NCI-H748 treated with DMSO at 0.1 percent for 48 hours (cell line): ENCODE data around the gene ADIPOR2.
A peak's percentile ranks its signal among the peaks of the same experiment; 100 is the strongest.

ENCODE experiments used
- DNase-seq: peaks from one replicate; lab custom pipeline; 2025; lab: John Stamatoyannopoulos, UW

ADIPOR2 gene

DNA sequence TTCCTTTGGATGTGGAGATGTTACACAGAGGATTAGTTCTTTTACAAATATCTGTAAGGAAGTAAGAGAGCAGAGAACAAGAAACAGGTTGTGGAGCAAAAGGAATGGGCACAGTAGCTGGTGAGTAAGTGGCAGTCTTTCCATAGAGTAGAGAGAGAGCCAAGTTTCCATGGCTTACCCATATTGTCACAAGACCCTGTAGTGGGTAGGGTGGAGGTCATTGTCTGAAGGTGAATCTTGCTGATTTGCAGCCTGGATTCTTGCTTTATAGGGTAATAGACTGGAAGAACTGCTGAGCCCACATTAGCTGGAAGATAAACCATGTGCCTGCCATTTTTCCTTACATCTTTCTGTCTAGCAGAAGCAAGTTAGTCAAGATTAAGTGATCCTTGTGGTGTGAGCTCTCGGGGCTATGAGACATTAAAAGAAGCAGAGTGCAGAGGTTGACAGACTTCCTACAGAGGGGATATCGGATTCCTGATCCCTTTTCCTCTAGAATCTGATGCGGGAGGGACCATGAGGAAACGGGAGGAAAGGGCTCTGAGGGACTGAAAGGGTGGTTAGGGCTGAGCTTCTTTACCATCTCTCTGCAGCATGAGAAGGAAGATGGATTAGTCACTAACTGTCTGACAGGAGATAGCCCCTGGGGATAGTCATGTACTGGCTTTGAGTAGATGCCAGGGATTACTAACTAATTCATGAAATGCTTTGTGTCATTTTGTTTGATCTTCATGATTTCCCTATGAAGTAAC, 85.5 kb downstream of the ADIPOR2 start:
- DNase-seq = no peak

DNA sequence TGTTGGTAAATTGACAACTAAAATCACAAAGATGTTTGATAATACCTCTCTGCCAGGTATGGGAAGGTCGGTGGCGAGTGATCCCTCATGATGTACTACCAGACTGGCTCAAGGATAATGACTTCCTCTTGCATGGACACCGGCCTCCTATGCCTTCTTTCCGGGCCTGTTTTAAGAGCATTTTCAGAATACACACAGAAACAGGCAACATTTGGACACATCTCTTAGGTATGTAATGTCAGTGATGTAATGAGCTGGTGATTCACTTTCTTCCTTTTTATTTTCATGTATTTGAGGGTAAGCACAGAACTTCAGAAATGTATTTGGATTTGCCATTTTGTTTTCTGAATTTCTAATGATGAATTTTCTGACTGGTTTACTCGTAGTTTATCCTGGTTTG, 86.9 kb downstream of the ADIPOR2 start:
- no peak for DNase-seq

DNA sequence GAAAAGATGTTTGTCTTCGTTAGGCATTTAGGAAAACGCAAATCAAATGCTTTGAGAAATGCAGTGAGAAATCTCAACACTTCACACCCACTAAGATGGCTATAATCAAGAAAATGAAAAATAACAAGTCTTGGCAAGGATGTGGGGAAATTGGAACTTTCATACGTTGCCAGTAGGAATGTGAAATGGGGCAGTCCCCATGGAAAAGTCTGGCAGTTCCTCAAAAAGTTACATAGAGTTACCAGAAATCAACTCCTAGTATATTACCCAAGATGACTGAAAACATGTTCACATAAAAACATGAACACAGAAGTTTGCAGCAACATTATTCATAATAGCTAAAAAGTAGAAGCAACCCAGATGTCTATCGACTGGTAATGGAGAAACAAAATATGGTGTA, 88.0 kb downstream of the ADIPOR2 start:
- DNase-seq = no peak

DNA sequence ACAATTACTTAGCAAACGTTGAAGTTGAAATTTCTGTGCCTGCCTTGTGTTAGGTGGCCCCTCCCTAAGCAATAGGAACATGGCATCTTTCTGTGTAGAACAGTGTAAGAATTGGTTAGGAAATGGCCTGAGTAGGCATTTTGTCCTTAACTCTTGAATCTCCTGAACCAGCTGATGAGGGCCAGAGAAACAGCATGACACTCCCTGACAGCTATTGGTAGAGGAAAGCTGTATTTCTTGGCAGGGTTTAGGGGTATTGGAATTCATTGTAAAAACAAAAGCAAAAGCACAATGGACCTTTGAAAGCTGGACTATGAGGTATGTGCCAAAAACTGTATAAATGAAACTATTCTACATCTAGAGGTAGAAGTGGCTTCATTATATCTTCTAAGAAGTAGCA, 88.9 kb downstream of the ADIPOR2 start:
- DNase-seq = no peak

DNA sequence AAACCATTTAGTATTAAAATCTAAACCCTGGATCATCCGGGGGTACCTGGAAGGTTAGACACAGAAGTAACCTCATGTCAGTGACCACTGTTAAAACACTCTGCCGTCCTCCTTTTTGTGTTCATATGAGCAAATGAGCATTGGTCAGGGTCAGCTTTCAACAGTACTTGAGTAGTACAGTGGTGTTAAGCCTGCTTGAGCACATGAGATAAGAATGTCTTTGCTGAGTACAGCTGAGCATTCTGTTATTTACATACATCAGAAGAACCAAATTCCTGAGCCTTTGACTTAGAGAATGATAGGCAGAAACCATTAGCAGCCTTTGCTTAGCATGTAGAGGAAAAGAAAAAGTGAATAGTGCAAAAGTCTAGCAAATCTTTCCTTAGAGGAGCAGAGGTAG, 90.9 kb downstream of the ADIPOR2 start:
- no peak for DNase-seq

DNA sequence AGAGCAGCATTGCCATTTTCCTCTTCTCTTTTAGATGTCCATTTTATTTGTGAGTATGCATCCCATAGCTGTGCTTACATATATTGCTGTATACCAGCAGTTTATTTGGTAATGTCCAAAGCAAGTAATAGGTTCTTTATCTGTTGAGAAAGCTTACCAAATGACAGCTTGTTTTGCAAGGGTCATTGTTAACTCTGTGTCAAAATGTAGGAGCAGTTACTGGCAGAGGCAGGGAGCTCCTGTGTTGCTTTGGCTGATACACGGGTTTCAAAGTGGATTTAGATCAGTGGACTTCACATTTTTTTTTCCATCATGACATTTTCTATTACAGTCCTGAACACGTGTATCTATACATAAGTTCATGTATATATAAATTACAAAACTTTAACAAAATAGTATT, 91.3 kb downstream of the ADIPOR2 start:
- no peak for DNase-seq

DNA sequence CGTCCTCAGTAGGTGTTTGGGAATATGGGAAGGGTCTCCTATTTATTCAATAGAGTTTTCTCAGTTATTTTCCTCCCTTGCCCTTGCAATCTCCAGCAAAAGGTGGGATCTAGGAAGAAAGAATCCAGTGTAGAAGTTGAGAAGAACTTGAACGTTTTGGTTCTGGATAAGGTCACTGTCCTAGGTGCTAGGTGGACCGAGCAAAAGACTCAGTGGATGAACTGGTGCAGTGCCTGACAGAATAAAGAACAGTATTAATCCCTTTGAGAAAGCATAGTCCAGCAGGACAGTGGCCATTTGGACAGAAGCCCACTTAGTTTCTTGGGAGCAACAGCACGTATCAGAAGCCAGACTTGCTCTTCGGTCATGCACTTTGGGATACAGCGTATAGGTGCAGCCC, 96.8 kb downstream of the ADIPOR2 start:
- no peak for DNase-seq

DNA sequence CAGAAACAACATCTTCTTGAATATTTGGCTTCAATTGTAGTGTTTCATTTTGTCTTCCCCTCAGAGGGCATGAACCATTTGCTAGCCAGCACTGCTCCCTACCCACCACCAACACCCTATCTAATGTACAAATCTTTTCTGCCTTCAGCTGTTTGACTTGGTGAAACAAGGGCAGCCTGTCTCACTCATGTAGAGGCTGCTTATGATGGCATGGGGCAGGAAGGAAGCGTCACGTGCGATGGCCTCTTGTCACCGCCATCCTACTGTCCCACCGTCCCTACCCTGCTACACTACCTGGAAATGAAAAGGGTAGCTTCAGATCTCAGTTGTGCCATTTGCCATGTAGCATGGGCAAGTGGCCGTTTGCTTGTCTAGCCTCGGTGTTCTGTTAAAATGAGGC, 99.6 kb downstream of the ADIPOR2 start:
- DNase-seq = no peak

DNA sequence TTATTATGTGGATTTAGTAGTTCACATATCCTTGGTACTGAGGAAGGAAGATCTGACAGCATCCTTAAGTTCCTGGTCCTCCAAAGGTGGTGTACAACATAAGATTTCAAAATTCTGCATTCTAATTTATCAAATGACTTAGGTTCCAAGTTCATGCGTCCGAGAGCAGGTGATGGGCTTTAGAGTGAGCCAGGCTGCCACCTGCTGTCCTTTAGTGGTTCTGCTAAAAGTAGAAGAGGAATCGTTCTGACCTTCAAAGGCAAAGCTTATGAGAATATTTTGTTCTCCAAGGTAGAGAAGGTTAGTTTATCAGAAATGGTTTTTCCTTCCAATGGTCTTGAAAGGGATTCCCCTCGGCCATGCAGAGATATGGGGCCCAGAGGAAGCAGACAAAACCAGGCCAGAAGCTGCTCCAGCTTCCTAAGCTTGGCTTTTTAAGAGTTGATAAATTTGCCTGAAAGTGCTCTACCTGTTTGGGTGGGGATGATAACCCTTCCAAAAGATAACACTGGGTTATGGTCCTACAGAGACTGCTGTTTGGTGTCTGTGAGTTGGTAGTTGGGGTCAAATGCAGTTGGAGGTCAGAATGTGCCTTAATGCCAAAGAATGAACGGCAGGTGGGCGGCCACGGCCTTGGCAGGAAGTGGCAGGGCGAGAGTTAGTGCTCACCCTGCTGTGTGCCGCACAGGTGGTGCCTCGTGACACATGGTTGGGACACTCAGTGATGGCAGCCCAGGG, 100.4 kb downstream of the ADIPOR2 start:
- peak; percentile 22 for DNase-seq

DNA sequence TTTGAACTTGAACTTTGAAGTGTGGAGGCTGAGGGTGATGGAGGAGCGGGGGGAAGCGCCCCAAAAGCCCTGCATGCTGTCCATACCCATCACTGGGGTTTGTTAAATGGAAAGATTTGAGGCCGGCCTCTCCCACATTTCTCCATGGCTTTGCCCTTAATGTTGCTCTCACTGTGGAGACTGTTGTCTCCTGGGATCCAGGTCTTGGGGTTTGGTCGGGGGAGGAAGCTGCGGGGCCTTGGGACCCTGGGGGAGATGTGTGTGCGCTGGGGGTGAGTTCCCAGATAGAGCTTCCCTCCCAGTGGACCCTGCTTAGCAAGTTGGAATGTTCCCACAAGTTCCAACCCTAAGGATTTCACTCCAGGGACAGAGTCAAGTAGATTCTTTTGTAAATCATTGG, 101.5 kb downstream of the ADIPOR2 start:
- DNase-seq = no peak

DNA sequence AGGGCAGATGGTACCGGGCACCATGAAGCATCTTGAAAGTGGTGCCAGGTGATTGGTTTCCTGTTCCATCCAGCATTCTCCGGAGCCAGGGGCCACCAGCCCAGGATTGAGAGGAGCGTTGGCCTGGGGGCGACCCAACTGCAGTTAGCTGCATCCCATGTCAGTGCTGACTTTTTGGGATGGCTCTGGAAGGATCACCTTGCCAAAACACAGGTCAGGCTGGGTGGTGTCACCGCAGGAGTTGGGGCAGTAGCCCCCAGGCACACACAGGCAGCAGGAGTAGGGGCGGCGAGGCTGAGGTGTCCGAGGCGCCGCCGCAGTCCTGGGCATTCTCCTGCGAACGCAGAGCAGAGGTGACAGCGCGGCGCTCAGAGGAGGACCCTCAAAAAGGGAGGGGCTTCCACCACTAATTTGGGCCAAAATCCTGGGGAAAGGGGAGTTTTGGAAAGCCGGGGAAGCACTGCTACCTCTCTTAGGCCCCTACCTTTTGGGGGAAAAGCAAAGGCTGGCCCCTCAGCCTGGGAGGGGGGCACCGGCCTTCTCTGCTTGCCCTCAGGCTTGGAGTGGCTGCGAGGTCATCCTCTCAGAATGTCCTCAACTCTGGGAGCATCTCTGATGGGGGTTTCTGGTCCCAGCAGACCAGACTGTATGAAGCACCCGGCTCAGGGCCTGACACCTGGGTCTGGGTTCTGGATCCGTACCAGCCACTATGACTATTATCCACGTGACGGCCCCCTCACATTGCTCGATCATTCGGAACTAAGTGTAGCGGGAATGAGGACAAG, 102.7 kb downstream of the ADIPOR2 start:
- no peak for DNase-seq

DNA sequence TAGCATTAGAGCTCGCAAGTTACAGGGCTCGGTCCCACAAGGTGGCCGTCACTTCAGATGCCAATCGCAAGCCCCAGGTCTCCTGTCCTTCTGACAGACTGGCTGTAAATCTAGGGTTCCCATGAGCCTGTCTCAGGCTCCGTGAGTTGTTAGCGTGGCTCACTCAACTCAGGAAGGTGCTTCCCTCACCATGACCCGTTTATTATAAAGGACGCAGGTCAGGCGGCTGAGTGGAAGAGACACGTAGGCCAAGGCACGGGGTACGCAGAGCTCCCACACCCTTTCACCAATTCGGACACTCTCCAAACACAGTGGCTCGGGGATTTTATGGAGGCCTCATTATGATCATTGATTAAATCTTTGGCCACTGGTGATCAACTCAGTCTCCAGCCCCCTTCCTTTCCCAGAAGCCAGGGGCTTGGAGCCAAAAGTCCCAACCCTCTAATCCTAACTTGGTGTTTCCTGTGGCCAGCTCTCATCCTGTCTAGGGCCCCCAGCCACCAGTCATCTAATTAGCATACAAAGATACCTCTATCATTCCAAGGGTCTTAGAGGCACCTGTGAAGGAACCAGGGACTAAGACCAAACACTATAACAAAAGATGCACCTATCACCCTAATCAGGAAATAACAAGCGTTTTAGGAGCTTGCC, 103.7 kb downstream of the ADIPOR2 start:
- DNase-seq = no peak

DNA sequence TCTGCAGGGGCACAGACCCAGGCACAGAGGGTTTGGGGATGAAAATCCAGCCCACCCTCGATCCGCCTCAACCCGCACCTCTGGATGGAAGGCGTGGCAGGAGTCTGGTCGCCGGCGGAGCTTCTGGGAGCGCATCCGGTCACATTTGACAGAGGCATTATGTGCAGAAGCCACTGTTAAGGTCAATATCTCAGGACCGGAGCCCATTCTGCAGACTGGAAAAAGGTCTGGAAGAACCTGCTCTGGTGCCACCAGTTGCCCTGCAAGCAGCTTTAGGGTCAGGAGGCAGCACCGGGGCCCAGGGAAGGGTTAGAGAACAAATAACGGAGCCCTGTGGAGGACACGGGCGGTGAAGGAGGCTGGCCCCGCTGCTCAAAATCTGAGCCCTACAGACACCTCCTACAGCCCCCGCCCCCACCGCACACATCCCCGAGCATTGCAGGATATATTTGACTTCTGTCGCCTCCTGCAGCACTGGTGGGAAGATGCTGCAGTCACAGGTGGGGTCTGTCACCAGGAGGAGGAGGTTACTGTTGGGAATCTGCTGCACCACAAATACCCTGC, 104.4 kb downstream of the ADIPOR2 start:
- no peak for DNase-seq

DNA sequence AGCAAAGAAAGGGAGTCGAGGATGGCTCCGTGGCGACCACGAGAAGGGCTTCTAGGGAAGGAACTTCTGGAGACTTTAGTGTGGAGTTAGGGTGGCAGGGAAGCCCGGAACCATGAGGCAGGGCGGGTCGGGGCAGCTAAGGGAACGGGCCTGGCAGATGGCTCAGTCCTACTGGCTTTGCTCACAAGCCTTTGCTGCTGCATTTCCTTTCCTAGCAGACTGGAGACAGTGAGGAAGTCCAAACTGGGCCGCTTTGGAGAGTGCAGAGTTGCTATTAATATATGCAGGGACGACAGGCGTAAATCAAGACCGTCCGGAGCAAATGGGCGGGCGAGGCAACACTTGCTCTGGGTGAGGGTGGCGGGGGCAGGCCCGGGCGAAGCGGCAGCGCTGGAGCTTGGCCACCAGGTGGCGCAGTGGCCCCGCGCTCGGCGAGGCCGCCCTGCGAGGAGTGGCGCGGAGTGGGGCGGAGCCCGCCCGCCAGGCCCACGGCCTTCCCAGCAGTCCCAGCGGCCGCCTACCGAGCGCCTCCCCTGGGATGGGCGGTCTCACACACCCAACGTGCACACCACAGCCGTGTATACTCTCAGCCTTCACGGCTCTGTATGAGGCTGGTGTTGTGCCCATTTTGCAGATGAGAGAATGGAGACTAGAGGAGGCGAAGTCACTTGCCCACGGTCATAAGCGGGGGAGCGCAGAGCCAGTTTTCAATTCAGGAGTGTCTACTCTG, 105.1 kb downstream of the ADIPOR2 start:
- peak; percentile 24 for DNase-seq

DNA sequence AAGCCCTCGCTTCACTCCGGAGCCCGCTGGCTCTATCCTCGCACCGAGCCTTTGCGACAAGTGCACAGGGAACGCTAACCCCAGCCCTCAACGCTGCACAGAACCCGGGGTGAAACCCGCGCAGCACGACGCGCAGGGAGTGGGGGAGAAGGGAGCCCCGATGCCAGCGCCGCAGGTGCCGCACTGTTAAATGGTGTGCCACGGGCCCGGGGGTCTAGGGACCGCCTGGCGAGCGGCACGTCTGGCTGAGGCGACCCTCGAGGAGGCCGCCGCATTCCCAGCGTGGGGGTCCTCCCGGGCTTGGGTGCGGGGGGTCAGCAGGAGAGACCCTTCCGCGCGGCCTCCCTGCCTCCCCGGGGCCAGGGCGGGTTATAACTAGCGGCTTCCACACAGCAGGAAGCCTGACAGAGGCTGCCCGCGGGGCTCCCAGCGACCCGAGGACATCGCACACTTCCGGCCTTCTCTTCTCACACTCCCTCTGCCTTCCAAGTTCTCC, 105.7 kb downstream of the ADIPOR2 start:
- no peak for DNase-seq

DNA sequence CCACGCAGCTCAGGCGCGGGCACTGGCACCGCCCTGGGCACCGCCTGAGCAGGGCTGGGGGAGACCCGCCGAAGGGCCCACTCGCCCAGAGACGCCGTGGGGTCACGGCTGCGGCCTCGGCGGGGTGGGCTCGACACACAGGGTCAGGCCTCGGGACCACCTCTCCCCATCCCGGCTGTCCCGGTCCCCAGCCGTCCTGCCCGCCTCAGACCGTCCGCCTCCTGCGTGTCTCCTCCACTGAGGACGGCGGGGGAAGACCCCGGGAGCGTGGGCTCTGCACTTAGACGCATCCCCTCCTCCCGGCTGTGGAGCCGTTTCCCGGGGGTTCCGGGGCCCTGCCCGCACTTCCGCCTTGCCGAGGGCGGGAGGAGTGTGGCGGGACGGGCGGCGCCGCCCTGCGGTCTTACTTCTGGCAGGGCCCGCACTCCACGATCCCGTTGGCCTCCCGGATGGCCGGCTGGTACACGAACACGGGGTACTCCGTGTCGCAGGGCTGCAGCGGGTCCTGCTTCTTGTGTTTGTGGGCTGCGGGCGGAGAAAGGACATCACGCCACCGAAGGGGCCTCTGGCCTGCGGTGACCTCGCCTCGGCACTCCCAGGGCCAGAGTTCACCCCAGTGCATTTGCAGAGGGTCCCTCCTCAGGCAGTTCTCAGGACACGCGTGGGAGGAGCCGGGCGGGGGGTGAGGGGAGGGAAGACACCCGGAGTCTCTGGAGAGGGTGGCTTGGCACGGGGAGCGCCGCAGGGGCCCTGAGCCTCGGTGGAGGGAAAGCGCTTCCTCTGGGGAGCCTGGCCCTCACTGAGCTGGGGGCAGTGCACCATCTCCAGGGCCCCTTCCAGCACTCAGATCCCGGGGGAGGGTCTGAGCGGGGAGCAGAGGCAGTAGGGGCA, 106.4 kb downstream of the ADIPOR2 start:
- no peak for DNase-seq

DNA sequence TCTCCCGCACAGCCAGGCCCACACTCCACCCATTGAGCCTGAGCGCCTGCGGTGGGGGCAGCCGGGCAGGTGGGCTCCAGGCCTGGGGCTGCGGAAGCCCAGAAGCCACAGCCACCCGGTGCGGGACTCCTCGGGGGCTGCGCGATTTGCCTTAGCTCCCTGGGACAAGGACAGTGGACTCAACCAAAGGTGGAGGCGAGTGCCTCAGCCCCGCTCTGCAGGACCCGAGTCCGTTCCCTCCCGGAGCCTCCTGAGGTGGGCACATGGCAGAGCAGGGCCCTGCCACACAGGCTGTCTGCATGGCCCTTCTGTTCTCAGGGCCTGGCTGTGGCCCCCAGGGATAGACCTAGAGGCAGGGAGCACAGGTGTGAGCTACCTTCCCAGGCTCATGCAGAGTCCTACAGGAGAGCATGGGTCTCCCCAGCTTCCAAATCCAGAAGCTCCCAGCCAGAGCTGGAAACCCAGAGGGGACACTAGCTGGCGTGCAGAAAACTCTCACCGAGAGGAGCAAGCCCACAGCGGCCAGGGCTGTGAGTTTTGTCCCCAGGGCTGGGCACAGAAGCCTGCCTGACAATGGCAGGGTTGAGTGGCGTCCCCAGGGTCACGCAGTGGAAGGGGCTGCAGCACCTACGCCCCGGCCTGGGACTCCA, 107.2 kb downstream of the ADIPOR2 start:
- no peak for DNase-seq

DNA sequence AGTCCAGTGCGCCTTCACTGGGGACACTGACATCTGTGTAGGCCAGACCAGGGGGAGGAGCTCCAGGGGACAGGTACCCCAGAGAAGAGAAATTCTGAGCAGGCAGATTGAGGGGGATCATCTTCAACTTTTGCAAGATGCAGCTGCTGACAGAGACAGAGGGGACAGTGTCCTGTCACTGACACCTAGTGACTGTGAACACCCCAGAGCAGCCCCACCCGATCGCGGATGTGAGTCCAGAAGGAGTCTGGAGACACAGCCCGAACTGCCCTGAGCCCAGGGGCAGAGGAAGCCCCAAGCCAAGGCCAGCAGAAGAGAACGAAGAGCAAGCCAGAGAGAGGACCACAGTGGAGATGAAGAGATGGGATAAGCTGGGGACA, 107.8 kb downstream of the ADIPOR2 start:
- no peak for DNase-seq

DNA sequence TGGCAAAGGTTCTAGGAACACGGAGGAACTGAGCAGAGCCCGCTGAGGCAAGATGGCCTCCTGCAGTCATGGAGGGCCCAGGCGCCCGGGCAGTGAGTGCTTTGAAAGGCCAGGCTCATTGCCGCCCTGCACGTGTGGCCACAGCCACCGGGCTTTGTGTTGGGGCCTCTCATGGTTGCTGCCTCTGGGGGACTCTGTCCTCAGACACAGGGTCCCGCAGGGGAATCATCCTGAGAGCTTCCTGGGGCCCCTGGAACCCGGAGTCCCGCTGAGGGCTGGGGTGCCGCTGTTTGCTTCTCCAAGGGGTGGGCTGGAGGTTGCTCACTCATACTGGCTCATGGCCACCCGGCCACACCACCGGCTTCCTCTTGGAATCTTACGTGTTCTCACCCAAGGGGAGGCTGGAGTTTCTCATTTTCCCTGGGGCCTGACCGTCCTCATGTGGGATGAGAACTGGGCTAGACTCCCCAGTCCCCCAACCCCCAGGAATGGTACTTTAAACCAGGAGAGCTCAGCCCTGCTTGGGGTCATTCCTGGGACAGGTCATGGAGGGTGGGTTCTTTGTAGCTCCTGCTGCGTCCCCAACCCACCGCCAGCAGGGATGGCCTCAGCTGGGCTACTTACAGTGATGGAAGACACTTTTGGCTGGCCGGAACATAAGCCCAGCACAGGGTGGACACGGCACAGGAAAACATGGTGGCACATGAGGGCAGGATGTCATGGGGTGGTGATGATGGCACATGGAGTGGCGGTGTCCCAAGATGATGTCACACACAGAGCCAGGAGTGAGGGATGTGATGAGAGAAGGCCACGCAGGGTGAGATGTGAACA, 108.4 kb downstream of the ADIPOR2 start:
- DNase-seq = no peak
